Stimulated activated CD8-positive, alpha-beta memory T cell treated with anti-CD3 and anti-CD28 coated beads, Interleukin-4, amount 100 ng/mL, for 4 hours (primary cell): ENCODE measurements around the gene SLC6A9.

Source experiments
- DNase-seq, 2 donors: peaks; one replicate each; pipeline ENCODE4 v3.0.0-alpha.2; 2020; ENCODE audit warnings: low read depth in 2 of 2, low spot score in 1 of 2

SLC6A9 gene

GRCh38 chr1:44048532-44049215, 17.4 kb upstream of the SLC6A9 start:
- DNase-seq: no peak

- no peak for DNase-seq
Observed at GRCh38 chr1:44047131-44047530, 15.9 kb upstream of the SLC6A9 start.

- no peak for DNase-seq
Observed at GRCh38 chr1:44045064-44045463, 13.8 kb upstream of the SLC6A9 start.

GRCh38 chr1:44044071-44044801, 13.0 kb upstream of the SLC6A9 start:
- no peak for DNase-seq

GRCh38 chr1:44043176-44044070, 12.2 kb upstream of the SLC6A9 start:
- DNase-seq: no peak

GRCh38 chr1:44040846-44041245, 9.6 kb upstream of the SLC6A9 start:
- DNase-seq: no peak

GRCh38 chr1:44040418-44040817, 9.2 kb upstream of the SLC6A9 start:
- no peak for DNase-seq

- no peak for DNase-seq
Observed at GRCh38 chr1:44038876-44039657, 7.8 kb upstream of the SLC6A9 start.

GRCh38 chr1:44037154-44037553, 5.9 kb upstream of the SLC6A9 start:
- no peak for DNase-seq

- DNase-seq: peak; percentile 28 to 35
Observed at GRCh38 chr1:44036409-44037139, 5.3 kb upstream of the SLC6A9 start.

- no peak for DNase-seq
Observed at GRCh38 chr1:44035726-44036408, 4.6 kb upstream of the SLC6A9 start.

GRCh38 chr1:44034976-44035716, 3.9 kb upstream of the SLC6A9 start:
- DNase-seq: no peak

- no peak for DNase-seq
Observed at GRCh38 chr1:44034423-44034822, 3.2 kb upstream of the SLC6A9 start.

- DNase-seq: no peak
Observed at GRCh38 chr1:44033756-44034155, 2.5 kb upstream of the SLC6A9 start.

GRCh38 chr1:44033041-44033575, 1.8 kb upstream of the SLC6A9 start:
- no peak for DNase-seq

- no peak for DNase-seq
Observed at GRCh38 chr1:44032170-44032790, 1.0 kb upstream of the SLC6A9 start.

GRCh38 chr1:44030605-44031251, 534 bp downstream of the SLC6A9 start:
- peak in 1 of 2 donors; percentile 30 for DNase-seq
